GM13977 (cell line): ENCODE results near the gene C1orf226.

Experiments used
- DNase-seq: peaks from one replicate; pipeline ENCODE4 v3.0.0; 2012; ENCODE audit warnings: low spot score
- CTCF ChIP-seq: IDR thresholded peaks from 2 replicates; pipeline ENCODE4 v1.5.1; 2012; ENCODE audit warnings: mild to moderate bottlenecking, control low read depth; ENCODE audit not compliant: insufficient read depth; ENCODE audit errors: extremely low read depth, missing control alignments
- in situ Hi-C: fragments of 300-500 bp; cut with MboI; formaldehyde crosslinking; loops from one replicate; pipeline ENCODE4 v1.12.0; 2022; ENCODE audit warnings: low sequenced_read_pairs, low pct_unique_long_range_greater_than_20kb, mixed read lengths, inconsistent platforms; ENCODE audit not compliant: unreplicated experiment

C1orf226 gene

GRCh38 chr1:162369571-162369970, 12.0 kb upstream of the C1orf226 start:
- no peak for DNase-seq
- TF ChIP-seq CTCF = no peak
- in situ Hi-C loops = no loop called here

- no peak for DNase-seq
- TF ChIP-seq CTCF = no peak
- in situ Hi-C loops = no loop called here
These were observed 11.4 kb upstream of the C1orf226 start for GRCh38 chr1:162370161-162370560.

- DNase-seq = no peak
- no peak for TF ChIP-seq CTCF
- in situ Hi-C loops = no loop called here
These were observed 10.8 kb upstream of the C1orf226 start for GRCh38 chr1:162370721-162371120.

- no peak for DNase-seq
- in situ Hi-C loops = no loop called here
- TF ChIP-seq CTCF = no peak
These were observed 9.9 kb upstream of the C1orf226 start for GRCh38 chr1:162371611-162372010.

- in situ Hi-C loops = no loop called here
- TF ChIP-seq CTCF = no peak
- no peak for DNase-seq
These were observed 9.1 kb upstream of the C1orf226 start for GRCh38 chr1:162372159-162373071.

GRCh38 chr1:162373072-162373427, 8.5 kb upstream of the C1orf226 start:
- DNase-seq = no peak
- TF ChIP-seq CTCF = no peak
- in situ Hi-C loops = no loop called here
